ENCODE data around the gene RPL36A.

Gene RPL36A
- total RNA-seq: 5.5 to 19.2 (median 11.3) reads per million in 4 experiments

DNA sequence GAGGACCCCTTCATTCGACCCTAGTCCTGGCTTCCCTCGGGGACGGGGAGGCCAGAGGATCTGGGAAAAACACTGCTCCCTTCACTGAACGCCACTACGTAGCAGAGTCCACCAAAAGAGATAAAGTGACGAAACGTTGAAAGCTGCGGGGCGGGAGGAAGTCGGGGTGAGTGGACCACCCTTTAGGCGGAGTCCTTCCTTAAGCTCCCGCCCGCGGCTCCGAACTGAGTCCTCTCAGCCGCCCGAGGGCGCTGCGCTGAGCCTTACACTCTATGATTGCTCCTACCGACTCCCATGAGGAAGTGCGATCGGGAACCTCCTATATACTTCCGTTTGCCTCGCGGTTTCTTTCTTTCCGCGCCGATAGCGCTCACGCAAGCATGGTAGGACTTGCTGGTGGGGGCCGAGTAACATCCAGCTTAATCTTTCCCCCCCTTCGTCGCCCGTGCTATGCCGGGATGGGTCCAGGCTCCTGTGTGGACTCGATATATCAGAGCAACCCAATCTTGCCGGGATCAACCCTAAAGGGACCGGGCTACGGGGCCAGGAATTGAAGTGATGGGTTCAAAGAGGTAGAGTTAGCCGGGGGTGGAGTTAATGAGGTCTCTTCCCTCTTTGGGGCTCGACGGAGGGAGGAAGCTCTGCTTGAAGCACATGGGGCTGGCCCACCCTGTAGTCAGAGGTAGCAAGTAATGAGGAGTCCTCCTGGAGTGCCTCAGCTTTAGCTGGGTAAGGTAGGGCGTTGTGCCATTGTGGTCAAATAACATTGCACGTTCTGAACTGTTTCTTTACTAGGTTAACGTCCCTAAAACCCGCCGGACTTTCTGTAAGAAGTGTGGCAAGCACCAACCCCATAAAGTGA lies at the start of gene RPL36A:
TSS of gene RPL36A (plus strand) at position 348 of the 862 bp plus-strand sequence. CDS start at position 381, 33 bp downstream.
- DNase-seq: peak; percentile 68

DNA sequence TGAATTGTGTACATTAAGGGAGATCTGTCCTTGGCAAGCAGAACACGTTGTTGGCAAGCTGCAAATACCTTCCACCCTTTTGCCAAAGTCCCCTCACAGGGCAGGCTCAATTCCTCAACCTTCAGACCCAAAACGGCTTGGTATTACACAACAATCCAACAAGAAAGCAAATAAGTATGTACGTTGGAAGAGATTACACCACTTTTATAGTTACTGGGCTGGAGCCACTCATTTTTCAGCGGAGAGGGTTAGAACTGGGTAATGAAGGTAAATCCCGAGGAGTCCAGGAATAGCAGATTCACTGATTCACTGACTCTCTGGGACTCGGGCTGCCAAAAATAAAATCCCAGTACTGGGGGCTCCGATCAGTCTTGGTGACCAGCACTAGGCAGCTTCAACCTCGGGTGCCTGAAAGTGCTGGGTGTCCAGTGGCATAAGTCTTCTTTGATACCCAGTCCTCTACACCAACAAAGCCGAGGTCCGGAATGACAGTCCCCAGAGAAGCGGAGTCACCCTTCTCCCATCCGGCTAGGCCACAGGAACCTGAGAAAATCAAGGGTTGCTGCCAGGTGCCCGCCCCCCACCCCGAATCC lies 42.9 kb upstream of the RPL36A start:
- DNase-seq: no peak

DNA sequence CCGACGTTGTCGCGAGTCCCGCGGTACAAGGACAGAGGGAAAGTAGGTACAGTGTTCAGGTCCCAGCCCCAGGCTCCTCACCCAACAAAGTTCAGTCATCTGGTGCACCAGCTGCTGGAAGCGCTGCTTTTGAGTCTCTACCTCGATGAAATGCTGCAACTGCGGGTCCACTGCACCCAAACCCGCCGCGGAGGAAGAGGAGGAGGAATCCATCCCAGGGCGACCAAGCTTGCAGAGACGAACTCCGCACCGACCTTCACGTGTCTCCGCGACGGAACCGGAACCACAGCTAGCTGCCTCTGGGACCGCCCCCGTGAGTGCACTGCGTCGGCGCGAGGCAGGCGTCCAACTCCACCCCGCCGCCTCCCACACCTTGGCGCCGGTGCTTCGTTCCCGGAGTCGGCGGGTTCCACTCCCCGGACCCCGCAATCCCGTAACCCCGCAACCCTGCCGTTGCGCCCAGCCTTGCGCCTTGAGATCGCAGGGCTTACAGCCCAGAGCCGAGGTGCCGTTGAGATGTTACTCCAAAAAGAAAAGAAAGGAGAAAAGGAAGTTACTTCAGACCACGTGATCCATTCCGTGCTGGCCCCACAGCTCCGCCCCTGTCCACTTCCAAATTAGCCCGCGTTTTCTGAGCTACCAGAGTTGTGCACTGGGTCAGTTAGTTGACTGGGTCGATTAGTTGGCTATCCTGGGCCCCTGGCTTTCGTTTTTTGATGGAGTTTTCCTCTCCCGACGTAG lies 42.2 kb upstream of the RPL36A start, which contains the start of gene TIMM8A:
TSS of gene TIMM8A (minus strand) at position 291 of the 741 bp plus-strand sequence. CDS start at position 213, 78 bp downstream.
- DNase-seq: peak; percentile 49

DNA sequence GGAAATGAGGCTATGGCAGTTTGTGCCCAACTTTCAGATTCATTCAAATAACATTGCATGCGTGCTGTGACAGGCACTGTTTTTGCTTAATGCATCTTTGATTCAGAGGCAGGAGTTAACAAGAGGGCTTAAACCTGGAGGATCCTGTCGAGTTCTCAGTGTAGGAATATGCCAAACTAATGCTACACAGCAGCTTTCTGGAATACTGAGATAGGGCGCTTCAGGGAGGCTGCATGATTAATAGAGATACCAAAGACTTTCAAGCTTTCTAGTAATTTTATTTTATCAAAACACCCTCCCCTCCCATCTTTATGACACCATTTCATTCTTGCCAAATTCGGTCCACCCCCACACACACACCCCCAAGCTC lies 41.6 kb upstream of the RPL36A start:
- no peak for DNase-seq

DNA sequence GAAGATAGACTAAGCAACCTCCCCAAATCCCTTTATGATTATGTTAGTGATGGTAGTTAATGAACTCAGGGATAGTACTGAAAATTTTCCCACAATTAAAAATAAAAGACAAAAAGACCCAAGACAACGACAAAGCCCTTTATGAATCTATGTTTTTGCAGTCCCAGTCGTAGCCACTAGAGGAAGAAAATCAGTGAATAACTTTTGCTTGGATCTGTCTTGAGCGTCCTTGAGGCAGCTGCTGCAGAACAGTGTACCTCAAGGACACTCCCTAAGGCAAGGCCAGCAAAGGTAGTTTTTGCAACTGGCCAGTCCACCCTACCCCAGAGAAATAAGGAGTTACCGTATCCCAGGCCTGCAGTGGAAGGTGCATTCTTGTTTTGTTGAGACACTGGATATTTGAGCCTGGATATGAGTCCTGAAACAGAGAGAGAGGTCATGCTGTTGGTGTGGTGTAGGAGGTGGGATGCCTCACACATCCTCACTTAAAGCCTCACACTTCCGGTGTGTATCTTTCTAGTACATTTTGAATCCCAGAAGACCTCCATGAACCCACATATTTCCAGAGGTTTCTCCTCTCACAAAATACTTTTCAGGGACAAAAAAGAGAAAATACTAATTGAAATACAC lies 33.5 kb upstream of the RPL36A start:
- DNase-seq: no peak

DNA sequence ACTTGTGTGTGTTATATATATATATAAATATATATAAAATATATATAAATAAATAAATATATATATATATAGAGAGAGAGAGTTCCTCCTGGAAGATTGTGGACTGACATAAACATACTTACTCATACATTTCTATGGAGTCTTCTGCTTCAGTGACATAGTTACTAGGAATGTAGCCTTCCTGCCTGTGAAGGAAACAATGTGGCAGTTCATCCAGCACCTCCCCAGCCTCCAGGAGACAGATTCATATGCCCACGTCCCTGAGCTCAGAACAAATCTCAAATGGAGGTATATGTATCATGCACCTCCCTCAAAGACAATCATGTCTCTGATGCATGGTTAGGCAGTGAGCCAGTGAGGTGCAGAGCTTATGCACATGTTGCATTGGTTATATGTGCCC lies 30.8 kb upstream of the RPL36A start:
- no peak for DNase-seq

DNA sequence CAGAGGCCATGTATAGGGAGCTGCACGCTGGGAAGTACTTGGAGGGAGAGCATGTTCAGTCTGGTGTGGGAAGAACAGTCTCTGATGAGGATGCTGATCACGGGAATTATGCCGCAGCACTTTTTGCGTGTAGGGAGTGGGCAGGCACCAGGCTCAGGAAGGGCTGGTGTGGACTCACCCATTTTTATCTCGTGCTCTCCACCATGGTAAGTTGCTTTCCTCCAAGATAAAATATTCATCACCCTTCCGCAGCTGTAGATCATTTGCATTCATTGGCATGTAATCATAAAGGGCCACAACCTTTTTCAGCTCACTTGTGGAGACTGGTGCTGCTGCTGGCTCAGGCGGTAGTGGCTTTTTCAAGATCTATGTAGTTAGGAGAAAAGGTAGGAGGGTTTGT lies 30.4 kb upstream of the RPL36A start:
- no peak for DNase-seq

DNA sequence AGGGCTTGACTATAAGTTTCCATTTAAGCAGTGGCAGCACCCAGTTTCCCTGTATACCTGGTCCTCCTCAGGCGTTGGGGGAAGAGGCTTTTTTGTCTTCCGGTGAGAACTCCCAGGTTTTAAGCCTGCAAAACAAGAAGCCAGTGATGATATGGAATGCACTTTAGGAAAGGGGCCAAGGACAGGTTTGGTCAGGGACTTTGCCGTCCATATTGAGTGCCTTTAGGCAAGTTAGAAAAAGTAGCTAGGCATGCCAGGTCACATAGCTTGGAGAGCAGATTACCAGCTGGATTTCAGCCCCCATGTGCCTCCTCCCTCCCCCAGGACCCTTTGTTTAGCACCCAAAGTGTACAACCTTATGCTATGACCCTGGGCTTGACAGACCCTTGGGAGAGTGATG lies 28.7 kb upstream of the RPL36A start:
- no peak for DNase-seq

DNA sequence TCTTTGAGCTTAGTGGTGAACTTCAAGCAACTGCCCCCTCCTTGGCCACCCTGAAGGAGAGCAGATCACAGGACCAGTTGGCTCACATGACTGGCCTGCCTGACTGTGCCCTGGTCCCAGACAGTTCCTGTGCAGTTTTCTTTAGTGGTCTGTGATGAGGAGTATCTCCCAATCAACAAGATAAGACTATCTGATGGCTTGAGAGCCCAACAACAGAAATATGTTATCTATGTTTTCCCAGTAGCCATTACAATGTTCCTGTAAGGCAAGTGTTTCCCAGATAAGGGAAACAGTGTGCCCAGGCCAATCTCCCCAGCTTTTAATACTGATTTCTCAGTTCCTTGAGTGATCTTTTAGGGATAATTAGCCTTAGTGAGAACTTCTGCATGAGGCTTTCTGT lies 28.1 kb upstream of the RPL36A start:
- DNase-seq: no peak

DNA sequence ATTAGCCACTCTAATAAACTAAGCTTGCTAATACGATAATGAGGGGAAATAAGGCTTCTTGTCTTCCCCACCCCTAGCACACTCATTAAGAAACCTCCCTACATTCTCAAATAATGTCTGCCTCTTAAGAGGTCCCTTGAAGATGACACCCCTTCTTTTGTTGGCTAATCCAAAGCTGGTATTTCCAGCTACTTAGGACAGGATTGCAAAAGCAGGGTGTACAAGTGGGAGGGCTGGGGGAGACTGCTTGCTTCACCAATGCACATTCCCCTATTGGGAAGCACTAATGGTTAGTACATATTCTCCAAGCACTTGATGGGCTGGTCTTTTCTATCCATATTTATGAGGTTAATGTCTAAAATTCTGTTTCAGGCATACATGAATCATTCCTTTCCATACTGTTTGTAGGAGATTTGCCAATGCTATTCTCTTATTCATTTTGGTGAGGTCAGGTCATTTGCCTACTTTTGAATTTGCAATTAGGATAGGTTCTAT lies 25.5 kb upstream of the RPL36A start:
- no peak for DNase-seq

DNA sequence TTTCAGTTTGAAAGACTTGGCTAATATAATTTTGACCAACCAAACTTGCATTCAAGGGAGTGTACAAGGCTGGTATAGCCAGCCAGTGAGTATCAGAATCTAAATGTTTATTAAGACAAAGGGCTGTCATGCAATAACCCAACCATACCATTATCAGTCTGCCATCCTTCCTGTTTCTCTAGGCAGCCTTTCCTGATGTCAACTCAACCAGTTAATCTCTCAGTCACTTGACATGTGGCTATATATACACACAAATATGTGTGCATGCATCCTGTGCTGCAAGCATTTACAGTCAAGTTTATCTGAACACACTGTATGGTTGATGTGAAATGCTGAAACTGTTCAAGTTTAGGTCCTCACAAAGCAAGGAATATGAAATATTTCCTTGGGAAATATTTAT lies 22.0 kb upstream of the RPL36A start:
- no peak for DNase-seq

DNA sequence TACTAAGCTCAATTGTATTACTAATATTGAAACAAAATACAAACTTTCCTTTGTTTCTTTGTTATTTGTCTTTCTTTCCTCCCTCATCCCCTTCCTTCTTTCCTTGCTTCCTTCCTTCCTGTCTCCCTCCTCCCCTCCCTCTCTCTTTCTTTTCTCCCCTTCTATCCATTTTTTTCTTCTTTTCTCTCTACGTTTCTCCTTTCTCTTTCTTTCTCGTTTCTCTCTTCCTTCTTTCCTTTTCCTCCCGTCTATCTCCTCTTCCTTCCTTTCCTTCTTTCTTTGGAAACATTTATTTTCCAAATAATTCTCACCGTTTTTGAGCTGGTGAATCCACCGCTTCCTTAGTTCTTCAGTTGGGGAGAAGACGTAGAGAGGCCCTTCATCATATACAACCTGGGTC lies 21.1 kb upstream of the RPL36A start:
- no peak for DNase-seq

DNA sequence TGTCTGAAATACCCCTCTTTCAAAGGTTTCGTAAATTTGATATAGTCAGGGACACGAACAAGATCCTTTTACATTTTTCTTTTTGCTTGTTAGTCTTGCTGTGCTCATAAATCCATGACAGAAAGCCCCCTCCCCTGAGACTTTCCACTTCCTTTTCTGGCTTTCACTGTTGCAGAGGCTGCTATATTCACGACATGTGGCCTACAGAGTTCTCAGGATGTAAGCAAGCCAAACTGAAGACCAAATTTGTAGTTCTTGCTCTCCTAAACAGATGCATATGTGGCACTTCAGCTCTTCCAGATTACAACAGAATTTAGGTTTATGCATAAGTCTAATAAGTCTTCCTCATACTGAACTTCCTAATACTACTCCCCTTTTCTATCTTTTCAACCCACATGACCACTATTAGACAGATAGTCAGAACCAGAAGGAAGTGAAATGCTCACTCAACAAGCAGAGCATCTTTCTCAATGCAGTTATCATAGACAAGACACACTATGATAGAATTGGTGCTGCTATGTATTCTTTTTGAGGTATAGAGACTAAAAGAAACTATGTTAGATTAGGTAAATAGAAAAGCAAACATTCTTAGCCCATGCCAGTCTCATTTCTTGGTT lies 19.8 kb upstream of the RPL36A start:
- DNase-seq: no peak

DNA sequence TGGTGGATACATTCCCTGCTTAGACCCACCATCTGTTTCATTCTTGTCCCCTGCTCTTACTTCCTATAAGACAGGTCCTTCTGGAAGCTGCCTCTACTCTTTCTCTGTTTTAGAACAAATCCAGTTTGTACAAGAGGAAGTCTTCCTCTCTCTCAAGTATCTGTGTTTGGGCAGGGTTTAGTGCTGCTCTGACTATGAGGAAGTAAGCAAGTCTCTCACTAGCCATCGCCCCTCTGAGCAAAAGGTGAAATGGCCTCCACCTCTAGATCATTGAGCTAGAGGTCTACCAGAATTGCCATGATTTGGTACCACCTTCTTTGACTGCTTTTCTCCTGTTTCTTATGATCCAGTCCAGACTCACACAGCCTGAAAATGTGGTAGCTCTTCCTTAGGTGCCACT lies 13.3 kb upstream of the RPL36A start:
- no peak for DNase-seq

DNA sequence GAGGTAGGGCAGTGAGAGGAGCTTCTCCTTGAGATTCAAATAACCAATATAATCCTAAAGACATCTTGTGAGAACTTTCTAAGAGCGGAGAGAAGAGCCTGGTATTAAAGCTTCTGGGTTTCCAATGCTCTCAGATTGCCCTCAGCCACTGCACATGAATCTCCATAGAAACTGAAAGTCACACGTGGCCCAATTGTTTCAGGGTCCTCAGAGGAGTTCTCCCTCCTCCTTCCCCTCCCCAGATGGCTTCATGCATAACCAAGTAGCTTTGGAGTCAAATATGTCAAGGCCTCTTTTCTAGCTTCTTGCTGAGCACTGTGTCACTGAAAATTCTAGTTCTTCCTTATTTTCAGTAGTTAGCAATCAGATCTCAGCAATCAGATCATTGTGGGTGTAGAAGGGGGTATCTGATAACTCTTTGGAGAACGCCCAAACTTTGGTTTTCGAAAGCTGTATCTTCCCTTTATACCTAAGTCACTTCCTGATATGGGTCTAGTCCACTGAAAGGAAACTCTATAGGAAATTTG lies 7.1 kb upstream of the RPL36A start:
- DNase-seq: no peak

DNA sequence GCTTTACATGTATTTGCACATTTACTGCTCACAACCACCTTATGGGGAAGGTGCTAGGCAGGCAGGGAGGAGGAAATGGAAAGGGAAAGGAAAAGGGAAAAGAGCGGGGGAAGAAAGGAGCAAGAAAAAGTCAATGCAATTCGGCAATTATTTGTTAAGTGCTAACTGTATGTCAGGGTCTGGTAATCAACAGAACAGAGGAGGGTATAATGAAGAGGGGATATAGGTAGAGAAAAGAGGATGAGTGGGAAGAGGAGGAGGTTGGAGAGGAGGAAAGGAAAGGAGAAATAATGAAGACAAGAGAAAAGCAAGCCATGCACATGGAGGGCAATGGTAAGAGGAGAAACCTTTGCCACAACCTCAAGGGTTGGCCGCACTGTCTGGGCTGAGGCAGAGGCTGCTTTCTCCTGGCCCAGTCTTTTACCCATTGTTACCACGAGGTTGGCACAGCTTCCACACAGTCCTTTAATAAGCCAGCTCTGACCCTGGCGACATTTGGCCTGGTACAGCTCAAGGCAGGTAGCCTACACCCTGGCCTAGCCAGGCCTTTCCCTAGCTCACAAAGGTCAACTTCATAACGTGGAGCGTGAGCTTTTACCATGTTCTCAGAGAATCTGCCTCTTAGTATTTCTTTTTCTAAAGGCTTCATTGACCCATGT lies 5.7 kb upstream of the RPL36A start:
- DNase-seq: no peak

DNA sequence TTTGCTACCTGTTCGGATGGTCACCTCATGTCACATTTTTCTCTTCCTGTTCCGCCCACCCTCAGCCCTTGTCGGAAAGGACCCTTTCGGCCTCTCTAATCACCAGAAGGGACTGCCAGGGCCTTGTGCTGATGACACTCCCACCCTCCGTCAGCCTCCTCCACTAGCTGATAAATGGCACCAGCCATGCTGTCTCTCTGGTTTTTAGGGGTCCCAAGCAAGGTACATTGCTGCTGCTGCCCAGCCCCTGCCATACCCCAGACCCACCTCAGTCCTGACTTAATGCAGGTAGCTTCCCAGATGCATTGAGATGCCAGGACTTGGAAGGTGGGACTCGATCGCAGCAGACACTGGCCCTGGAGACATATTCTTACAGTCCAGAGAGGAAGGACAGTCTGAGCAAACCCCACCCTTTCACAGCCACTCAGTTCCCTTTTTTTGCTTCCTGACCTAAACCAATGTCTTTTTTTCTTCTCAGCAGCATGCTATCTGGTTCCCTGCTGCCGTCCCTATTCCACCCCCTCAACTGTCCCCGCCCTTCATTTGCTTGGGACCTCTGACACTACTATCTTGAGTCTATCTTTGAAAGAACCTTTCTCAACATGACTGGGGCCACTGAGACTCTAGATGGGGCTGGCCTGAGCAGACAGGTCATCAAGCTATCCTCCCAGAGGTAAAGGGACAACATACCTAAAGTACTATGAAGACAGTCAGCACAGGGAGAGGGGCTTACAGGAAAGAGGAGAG lies 4.8 kb upstream of the RPL36A start, which contains the start of gene BTK:
TSS of gene BTK (minus strand) at position 397 of the 747 bp plus-strand sequence. CDS start 10,907 bp downstream, outside the sequence.
- DNase-seq: no peak

DNA sequence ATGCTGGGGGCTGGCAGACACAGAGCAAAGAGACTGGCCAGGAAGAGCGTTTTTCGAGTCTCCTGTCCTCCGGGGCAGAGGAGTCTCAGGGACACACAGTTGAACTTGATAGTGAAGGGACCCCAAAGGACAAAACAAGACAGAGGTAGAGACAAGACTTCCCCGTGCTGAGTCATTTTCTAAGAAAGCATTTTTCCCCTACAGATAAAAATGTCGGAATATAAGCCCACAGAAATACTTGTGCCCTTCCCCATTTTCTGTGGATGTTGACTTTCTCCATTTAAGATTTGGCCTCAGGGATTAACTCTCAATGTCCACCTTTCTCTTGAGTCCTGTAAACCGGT lies 4.3 kb upstream of the RPL36A start:
- no peak for DNase-seq

DNA sequence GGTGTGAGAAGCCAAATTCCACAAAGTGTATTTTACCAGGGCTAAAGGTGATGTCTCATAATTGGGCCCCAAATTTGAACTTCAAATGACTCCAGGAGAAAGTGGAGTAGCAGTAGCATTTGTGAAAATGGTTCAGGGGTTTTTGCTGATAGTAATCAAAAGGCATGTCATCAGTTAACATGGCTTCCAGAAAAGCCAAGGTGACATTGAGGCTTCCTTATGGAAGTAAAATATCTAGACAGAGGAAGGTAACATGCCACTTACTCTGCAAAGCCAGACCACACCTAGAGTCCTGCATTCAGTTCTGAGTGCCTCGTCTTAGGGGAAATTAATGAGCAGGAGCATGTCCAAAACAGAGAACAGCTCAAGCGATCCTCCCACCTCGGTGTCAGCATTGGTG lies 2.2 kb upstream of the RPL36A start:
- DNase-seq: no peak

DNA sequence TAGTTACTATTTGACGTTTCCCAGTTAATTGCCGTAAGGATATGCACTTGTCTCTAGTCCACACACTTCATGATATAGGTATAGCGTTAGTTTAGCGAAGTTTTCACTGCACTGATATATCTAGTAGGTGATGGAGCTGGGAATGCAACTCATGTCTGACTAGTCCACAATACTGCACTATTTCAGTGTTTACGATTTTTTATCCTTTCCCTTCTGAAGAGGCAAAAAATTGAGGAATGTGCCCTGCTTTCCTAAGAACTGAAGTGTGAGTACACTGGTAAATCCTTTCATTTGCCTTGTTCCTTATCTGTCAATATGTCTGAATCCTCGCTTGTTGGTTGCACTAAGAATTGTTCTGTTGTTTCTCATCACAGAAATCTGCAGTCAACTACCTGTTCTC lies 1.0 kb downstream of the RPL36A start:
- DNase-seq: no peak

All from effector CD8-positive, alpha-beta T cell (primary cell).